VCaP (cell line): ENCODE measurements around the gene FIBP.
A peak's percentile ranks its signal among the peaks of the same experiment; 100 is the strongest.

Experiments
- H3K27ac ChIP-seq: fragments of 450-650 bp; 2 replicates; pipeline ENCODE4 v1.5.1; 2017
- TF ChIP-seq, protein P1 (sequence below): fragments of 450-650 bp; conservative IDR thresholded peaks from 2 replicates; pipeline ENCODE4 v1.5.1; 2017; ENCODE audit warnings: mild to moderate bottlenecking, moderate library complexity

FIBP gene

DNA sequence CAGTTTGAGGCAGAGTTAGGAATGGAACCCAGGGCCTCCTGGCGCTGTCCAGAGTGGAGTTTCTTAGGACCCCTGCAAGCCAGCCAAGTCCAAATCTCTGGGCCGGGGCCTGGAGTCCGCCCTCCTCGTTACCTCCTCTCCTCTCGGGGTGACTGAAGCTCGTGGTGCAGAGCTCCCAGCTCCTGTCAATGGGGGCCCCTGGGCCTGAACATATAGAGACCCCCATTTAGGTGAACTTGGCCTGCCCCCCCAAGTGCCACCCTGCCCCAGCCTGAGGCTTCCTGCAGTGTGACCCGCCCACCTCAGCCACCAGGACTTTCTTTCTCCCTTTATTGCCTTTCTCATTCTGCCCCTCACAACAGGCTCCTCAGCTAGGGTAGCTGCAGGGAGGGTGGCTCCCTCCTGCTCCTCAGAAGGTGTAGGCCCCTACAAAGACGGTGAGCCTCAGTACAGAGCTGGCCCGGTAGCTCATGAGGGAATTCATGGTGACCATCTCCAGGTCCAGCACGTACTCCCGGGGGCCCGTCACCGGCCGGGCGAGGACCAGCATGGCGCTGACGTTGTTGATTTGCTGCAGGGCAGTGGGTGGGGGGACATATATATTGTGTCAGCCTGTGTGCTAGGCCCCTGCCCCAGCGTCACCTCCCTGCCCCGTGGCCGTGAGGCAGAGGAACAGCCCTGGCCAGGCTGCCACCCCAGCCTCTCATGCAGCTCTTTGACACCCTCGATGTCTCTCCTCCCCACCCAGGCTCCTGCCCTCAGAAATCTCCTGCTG, 21.6 kb downstream of the FIBP start:
- no peak overlapping the region for H3K27ac ChIP-seq
- TF ChIP-seq, protein P1, sequence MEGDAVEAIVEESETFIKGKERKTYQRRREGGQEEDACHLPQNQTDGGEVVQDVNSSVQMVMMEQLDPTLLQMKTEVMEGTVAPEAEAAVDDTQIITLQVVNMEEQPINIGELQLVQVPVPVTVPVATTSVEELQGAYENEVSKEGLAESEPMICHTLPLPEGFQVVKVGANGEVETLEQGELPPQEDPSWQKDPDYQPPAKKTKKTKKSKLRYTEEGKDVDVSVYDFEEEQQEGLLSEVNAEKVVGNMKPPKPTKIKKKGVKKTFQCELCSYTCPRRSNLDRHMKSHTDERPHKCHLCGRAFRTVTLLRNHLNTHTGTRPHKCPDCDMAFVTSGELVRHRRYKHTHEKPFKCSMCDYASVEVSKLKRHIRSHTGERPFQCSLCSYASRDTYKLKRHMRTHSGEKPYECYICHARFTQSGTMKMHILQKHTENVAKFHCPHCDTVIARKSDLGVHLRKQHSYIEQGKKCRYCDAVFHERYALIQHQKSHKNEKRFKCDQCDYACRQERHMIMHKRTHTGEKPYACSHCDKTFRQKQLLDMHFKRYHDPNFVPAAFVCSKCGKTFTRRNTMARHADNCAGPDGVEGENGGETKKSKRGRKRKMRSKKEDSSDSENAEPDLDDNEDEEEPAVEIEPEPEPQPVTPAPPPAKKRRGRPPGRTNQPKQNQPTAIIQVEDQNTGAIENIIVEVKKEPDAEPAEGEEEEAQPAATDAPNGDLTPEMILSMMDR = no peak

DNA sequence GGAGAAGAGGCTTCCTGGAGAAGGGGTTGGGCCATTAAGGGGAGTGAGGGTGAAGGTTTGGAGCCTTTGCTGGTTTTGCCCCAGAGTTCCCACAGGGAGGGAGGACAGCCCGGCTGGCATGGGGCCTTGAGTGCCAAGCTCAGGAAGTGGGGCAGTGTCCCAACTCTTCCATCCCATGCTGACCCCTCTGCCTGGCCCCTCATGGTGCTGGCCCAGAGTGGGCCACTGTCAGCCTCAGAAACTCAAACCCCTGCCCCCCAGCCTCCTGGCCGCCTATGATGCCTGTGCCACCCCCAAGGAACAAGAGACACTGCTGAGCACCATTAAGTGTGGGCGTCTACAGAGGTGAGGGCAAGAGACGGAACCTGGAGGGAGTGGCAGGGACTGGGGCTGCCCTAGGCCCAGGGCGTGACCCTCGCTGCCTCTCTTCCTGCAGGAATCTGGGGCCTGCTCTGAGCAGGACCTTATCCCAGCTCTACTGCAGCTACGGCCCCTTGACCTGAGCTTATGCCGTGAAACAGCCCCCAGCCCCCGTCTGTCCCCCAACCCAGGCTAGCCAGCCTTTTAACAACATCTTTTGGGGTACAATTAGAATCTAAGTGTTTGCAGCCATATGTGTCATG, 22.6 kb downstream of the FIBP start:
- TF ChIP-seq, protein P1 = no peak
- H3K27ac ChIP-seq = no peak overlapping the region

DNA sequence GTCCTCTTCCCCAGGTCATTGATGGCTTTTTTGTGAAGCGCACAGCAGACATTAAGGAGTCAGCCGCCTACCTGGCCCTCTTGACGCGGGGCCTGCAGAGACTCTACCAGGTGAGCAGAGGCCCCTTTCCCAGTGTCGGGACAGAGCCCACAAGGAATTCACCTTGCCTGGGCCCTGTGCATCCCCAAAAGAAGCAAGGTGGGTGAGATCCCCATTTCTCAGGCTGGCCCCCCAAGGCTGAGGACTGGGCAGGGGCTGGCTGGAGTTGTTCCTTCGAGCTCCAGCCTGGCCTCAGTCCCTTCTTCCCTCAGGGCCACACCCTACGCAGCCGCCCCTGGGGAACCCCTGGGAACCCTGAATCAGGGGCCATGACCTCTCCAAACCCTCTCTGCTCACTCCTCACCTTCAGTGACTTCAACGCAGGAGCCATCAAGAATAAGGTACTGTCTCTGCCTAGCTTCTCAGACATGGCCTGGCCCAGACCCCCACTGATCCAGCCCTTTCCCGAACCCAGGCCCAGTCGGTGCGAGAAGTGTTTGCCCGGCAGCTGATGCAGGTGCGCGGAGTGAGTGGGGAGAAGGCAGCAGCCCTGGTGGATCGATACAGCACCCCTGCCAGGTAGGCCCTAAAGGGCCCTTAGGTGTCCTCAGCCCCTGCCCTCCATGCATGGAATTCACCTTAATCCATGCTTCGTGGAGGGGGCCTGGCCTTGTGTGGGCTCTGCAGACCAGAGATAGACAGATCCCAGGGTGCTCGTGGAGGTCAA, 23.4 kb downstream of the FIBP start:
- TF ChIP-seq, protein P1 = no peak
- H3K27ac ChIP-seq = no peak overlapping the region

DNA sequence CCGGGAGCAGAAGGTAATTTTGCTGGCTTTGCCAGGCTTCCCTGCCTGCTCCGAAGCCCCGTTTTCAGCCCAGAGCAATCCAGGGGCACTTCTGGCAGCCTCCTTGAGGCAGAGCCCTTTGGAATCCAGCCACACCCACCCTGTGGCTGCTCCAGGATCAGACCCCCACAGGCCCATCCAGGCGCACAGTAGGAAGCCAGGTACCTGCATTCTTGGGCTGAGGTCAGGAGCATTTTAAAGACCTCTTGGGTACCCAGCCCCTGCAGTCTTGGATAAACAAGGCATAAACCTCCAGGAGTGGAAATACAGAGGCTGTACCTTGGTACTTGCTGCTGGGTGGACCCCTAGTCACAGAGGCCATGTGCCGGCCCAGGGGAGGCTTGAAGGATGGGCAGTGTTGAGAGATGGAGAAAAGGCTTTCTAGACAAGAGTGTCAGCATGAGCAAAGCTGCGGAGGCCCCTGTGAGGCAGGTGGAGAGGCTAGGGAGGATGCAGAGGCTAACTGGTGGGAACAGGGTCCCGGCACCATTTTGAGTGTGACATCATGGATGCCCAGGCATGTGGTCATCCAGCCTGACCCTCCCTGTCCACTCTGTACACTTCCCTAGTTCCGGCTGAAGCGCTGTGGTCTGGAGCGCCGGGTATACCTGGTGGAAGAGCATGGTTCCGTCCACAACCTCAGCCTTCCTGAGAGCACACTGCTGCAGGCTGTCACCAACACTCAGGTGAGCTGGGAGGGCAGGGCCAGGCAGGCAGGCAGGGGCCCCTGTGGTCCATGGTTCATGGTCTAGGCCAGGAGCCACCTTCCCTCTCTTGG, 24.2 kb downstream of the FIBP start:
- TF ChIP-seq, protein P1 = no peak
- no peak overlapping the region for H3K27ac ChIP-seq

DNA sequence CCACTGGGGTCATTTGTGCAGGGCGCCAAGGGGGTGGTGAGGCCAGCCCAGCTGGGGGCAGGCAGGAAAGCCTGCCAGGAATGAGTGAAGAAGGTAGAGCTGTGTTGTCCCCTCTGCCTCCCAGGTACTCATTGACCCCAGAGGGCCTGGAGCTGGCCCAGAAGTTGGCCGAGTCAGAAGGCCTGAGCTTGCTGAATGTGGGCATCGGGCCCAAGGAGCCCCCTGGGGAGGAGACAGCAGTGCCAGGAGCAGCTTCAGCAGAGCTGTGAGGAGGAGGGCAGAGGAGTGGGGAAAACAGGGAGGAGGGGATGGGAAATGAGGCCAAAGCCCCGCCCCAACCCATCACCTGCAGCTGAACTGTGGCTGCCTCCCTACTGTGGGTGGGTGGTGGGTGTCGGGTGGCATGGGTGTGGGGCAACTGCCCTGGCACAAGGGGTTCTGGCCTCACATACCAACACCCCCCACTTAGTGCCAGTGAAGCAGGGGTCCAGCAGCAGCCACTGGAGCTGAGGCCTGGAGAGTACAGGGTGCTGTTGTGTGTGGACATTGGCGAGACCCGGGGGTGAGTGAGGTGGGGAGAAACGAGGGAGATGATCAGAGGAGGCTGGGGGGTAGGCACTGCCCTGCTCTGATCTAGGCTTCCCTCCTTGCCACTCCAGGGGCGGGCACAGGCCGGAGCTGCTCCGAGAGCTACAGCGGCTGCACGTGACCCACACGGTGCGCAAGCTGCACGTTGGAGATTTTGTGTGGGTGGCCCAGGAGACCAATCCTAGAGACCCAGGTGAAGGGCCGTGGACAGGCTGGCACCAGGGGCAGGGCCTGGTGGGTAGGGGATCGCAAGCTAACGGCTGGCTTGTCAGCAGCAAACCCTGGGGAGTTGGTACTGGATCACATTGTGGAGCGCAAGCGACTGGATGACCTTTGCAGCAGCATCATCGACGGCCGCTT, 25.1 kb downstream of the FIBP start:
- H3K27ac ChIP-seq = peak overlapping the region; percentile 100; the same call in 1 of the 2 replicates
- TF ChIP-seq, protein P1 = no peak

DNA sequence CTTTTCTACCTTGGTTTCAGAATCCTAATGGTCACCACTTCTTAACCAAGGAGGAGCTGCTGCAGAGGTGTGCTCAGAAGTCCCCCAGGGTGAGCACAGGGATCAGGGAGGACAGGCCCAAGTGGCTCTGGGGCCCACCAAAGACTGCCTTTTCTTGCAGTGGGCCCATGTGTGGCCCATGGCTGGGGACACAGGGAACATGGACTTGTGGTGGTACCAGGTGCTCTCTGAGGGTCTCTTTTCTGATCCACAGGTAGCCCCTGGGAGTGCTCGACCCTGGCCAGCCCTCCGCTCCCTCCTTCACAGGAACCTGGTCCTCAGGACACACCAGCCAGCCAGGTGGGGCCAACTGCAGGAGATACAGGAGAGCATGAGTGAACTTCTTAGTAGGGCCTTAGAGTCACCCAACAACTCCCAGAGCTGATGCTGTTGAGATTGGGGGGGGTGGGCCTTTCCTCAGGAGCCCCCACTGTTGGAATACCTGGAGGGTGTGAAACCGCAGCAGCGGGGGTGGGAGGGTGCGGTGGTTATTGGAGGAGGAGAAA, 26.0 kb downstream of the FIBP start:
- peak overlapping the region; percentile 100 for H3K27ac ChIP-seq

More for the DNA sequence above, 26.0 kb downstream of the FIBP start:
- TF ChIP-seq, protein P1 = no peak
